ENCODE data around the gene EDA2R. TPM values are rescaled to one million over a fixed set of nuclear protein-coding genes. Genes with fewer than 3 reads are reported as not detected.

The EDA2R gene
- total and polyA plus RNA-seq, 2 of the 4 experiments (the other 2 are of a cell fraction) = 14.7 to 23.8 TPM

DNA sequence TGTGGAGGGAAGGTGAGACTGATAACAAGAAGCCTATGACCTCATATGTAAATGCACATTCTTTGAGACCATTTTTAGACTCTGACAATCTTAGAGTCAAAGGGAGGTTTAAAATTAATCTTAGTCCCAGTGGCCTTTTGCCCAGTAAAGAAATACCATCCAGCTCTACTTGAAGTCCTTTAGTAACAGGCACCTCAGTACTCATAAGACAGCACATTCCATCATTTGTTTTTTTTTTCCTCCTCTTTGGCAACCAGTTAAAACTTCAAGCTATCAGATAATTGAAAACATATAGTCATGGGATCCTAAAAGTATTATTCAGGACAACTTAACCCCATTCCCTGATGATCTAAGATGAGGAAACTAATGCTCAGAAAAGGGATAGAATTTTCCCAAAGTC lies 4.6 kb downstream of the EDA2R start:
- DNase-seq (peak; percentile 6), ATAC-seq (ENCODE audit: low read depth) (no peak)
- Histone ChIP-seq H4K5ac (ENCODE audit: low read depth, low read length) (no peak overlapping the region), H3K9me1 (ENCODE audit: insufficient read depth, low read length) (no peaks in the 10 kb centered on the region), H3K9me3 (ENCODE audit: control insufficient read depth, insufficient read depth, low read length) (no peaks in the 10 kb centered on the region), H3K4ac (ENCODE audit: low read depth, low read length) (no peak overlapping the region), H3K36me3 (ENCODE audit: control insufficient read depth, insufficient read depth, low read length) (no peaks in the 10 kb centered on the region), H3K4me1 (ENCODE audit: control insufficient read depth, insufficient read depth, low read length) (peaks cover 5% of the 10 kb centered on the region; the same call in 1 of the 2 replicates), H2BK5ac (ENCODE audit: low read depth, low read length, poor library complexity, severe bottlenecking) (peak overlapping the region; percentile 59), H4K20me1 (ENCODE audit: insufficient read depth, low read length) (peaks cover 3% of the 10 kb centered on the region; the same call in 1 of the 2 replicates), H3K79me1 (ENCODE audit: low read depth in 1 of 2, low read length in 2 of 2) (peaks cover 0 to 3% of the 10 kb centered on the region in 2 experiments; a peak in 1 of 4 replicates), H3K18ac (ENCODE audit: low read depth, low read length) (no peak overlapping the region; the same call in 1 of the 2 replicates), H3K27me3 (ENCODE audit: control insufficient read depth, insufficient read depth, low read length) (no peaks in the 10 kb centered on the region), H2BK15ac (ENCODE audit: low read depth, low read length) (no peak overlapping the region), H3K27ac (ENCODE audit: insufficient read depth, low read length) (no peak overlapping the region), H3K14ac (replicated peaks; ENCODE audit: low read depth, low read length) (no peak overlapping the region), H3K56ac (ENCODE audit: extremely low read depth, insufficient read depth, low read length) (no peak overlapping the region), H4K91ac (ENCODE audit: insufficient read depth, low read depth, low read length) (no peak overlapping the region), H2BK20ac (ENCODE audit: low read depth, low read length) (no peak overlapping the region), H3K23ac (ENCODE audit: low read depth, low read length) (no peak overlapping the region), H2BK120ac (ENCODE audit: low read depth, low read length) (no peak overlapping the region), H3K4me2 (ENCODE audit: low read depth, low read length) (peak overlapping the region; percentile 51; the same call in 1 of the 2 replicates), H4K8ac (ENCODE audit: low read depth in 2 of 2, low read length in 2 of 2) (peak overlapping the region in 1 of 2 experiments; percentile 27; a peak in 2 of 4 replicates), H2AK9ac (replicated peaks; ENCODE audit: low read depth, low read length, poor library complexity) (no peak overlapping the region), H3K4me3 (ENCODE audit: insufficient read depth, low read depth, low read length) (no peak overlapping the region), H2AK5ac (ENCODE audit: low read depth, low read length) (no peak overlapping the region), H3K9ac (ENCODE audit: low read depth, low read length) (no peak overlapping the region), H2AFZ (replicated peaks; ENCODE audit: low read length, poor library complexity) (no peak overlapping the region)
- ChIA-PET POLR2A (ENCODE audit: unreplicated experiment) (no interaction called here), CTCF (interaction anchor here (1.0 kb wide), 1 partner anchor 98 kb away, joined by 3 read pairs; no protein-coding TSS in a partner anchor)
- no TSS peak for BruUV-seq (replicated peaks)
- intact Hi-C loops (cut with micrococcal nuclease) = no loop called here
- in situ Hi-C loops (cut with MboI; ENCODE audit: low sequenced_read_pairs) = no loop called here
- dilution Hi-C loops (cut with HindIII; ENCODE audit: low sequenced_read_pairs, unreplicated experiment) = no loop called here
- TF ChIP-seq RCOR1 (IDR thresholded peaks at IDR 0.05; ENCODE audit: insufficient replicate concordance, low read length) (no peak), BHLHE40 (IDR thresholded peaks at IDR 0.05; ENCODE audit: low read depth, low read length) (no peak), CTCF (conservative IDR thresholded peaks at IDR 0.05; ENCODE audit: low read depth, low read length) (no peak), MXI1 (IDR thresholded peaks at IDR 0.05; ENCODE audit: borderline replicate concordance, low read depth, low read length) (no peak), CEBPB (IDR thresholded peaks at IDR 0.05; ENCODE audit: low read depth, low read length) (no peak), NFE2L2 (IDR thresholded peaks at IDR 0.05; ENCODE audit: low read depth, low read length) (no peak), FOS (IDR thresholded peaks at IDR 0.05; ENCODE audit: low read depth, low read length) (no peak), RAD21 (IDR thresholded peaks at IDR 0.05; ENCODE audit: low read length) (no peak), CHD1 (IDR thresholded peaks at IDR 0.05; ENCODE audit: low read depth, low read length) (no peak), ELK1 (IDR thresholded peaks at IDR 0.05; ENCODE audit: borderline replicate concordance, low read depth, low read length) (no peak), MAZ (IDR thresholded peaks at IDR 0.05; ENCODE audit: borderline replicate concordance, low read depth, low read length) (no peak), POLR2A (IDR thresholded peaks at IDR 0.05; ENCODE audit: low read depth, low read length) (no peak), MAFK (IDR thresholded peaks at IDR 0.05; ENCODE audit: low read depth, low read length) (no peak), USF2 (IDR thresholded peaks at IDR 0.05; ENCODE audit: low read depth, low read length) (no peak), RFX5 (IDR thresholded peaks at IDR 0.05; ENCODE audit: low read depth, low read length) (no peak), SMC3 (IDR thresholded peaks at IDR 0.05; ENCODE audit: low read depth, low read length) (no peak)
